ENCODE measurements around the gene DCAF6.

DCAF6 gene

GRCh38 chr1:168088511-168089325, 152.2 kb downstream of the DCAF6 start:
- DNase-seq: no peak

DNA sequence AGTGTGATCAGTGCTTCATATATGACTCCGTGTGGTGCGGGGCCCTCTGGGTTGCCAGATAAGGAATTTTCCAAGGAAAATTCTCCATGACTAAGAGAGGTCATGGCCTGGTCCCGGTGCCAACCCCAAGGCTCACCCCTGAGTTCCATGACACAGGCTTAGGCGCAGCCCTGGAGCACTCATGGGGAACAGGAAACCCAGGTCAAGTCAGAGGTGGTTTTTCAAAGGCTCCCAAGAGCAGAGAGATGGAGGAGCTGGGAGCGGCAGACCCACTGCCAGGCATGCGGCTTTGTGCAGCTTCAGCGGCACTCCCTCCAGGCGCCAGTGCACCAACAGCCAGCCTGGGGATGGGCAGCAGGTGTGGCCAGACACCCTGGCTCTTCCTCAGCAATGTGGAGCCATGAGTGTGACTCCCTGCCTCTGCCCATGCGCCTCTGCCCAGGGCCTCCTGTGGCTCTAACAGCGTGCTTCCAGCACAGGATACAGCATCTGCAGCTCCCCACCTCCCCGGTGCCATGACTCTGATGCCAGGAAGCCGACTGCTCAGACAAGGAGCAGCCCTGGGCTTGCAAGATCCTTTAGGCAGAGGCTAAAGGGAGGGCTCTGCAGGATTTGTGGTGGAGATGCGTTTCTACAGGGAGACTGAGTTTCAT, 153.0 kb downstream of the DCAF6 start:
- no peak for DNase-seq

DNA sequence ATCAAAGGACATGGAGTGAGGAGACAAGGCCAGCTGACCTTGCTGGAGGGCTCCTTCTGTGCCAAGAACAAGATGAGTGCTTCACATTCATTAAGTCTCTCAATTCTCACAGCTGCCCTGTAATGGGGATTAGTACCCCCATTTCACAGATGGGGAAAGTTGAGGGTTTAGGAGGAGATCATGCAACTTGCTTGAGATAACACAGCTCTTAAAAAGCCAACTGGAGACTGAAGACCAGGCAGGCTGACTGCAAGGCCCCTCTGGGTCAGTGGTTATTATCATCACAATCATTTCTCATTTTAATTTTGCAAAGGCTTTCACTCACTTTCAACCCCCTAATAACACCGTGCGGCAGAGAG, 153.5 kb downstream of the DCAF6 start:
- DNase-seq: no peak

DNA sequence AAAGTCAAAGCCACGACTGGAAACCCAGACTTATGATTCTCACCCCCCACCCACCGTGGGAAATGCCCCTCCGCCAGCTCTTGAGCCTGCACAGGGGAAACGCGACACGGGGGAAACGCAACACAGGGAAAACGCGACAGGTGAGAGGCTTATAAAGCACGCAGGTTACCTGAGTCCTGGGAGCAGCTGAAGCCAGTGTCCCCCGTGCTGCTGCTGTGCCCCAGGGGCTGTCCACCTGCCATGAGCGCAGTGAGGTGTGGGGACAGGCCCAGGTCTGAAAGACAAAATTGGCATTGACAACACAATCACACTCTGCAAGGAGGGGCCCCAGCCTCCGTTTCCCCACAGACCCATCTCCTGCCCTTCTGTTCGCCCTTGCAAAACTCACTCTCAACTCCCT, 153.9 kb downstream of the DCAF6 start:
- no peak for DNase-seq

- no peak for DNase-seq
Measured at GRCh38 chr1:168091063-168091462, 154.6 kb downstream of the DCAF6 start.

- no peak for DNase-seq
Measured at GRCh38 chr1:168091720-168092550, 155.5 kb downstream of the DCAF6 start.

DNA sequence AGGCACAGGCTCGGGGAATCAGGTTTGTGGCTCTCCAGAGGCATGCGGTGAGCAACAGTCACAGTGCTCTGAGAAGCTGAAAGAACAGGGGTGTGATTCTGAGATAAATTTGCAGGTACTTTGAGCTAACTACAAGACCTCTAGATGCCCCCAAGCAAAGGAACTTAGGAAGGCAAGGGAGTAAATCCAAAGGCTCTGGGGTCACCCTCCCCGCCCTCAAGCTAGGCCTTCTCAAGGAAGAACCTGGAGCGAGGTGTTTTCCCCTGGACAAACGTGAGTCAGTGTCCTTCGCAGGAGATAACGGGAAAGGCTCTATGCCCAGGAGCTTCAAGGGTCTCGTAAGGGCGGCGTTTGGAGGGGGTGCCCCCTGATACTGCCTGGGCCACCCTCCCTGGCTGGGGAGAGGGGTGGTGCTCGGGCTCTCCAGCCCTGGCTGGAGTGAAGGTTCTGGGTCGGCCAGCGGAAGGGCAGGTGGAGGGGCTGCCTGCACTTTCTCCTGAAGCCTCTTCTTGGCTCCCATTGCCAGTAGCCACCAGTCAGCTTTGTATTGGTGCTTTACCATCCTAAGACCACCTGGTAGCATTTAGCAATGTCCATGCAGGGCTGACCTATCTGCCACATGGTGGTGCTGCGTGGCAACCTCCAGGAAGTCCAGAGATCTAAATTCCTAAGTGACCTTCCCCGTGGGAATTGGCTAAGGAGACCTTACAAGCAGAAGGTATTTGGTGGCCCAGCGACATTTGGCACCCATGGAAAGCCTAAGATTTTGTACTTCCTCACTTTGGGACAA, 156.3 kb downstream of the DCAF6 start:
- no peak for DNase-seq

DNA sequence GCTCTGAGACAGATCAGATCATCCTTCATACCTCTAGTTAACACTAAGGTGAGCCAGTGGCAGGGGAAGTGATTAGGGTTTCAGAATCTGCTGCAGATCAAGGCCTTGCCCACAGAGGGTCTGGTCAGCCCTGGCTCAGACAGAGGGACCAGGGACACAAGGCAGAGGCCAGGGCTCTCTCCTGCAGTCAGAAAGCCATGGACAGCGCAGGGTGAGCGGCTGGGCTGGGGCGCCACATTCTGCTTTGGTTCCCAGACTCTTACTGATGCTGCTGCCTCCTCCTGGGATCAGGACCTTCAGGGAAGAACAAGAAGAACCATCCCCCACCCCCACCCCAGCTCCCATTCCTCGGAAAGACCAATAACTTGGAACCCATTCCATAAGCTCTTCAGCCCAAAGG, 157.1 kb downstream of the DCAF6 start:
- DNase-seq: no peak

- DNase-seq: no peak
Measured at GRCh38 chr1:168095476-168095875, 159.0 kb downstream of the DCAF6 start.

GRCh38 chr1:168096296-168097165, 160.0 kb downstream of the DCAF6 start:
- DNase-seq: no peak

GRCh38 chr1:168097921-168098528, 161.5 kb downstream of the DCAF6 start:
- DNase-seq: no peak

DNA sequence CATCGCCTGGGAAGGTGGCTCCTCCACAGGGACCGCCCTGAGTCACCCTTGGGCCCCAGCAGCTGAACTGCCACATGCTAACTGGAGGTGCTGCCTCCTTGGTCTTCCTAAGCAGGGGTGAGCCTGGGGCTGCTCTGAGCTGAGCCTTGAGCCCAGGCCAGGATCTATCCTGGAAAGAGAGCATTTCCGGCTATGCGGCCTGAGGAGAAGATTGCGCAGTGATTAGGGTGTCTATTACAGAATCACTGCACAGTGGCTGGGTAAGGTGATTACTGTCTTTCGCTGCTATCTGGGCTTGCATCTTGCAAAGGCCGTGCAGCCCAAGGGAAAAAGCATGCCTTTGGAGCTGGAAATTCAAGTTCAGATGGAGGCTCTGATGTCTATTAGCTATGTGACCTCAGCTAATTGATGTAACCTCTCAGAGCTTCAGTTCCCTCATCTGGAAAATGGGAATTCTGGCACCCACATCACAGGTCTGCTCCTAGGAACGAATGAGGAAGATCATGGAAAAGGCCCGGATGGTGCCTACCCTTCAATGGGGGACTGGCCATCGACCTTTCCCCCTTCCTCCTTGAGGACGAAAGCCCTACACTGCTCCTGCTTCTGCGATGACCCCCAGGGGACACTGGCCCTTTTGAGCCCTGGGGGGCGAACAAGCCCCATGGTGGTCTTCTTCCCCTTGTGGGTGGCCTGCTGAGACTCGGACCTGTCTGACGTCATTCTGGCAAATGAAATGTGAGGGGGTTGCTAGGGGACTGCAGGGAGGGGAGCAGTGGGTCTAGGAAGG, 162.2 kb downstream of the DCAF6 start:
- DNase-seq: no peak

DNA sequence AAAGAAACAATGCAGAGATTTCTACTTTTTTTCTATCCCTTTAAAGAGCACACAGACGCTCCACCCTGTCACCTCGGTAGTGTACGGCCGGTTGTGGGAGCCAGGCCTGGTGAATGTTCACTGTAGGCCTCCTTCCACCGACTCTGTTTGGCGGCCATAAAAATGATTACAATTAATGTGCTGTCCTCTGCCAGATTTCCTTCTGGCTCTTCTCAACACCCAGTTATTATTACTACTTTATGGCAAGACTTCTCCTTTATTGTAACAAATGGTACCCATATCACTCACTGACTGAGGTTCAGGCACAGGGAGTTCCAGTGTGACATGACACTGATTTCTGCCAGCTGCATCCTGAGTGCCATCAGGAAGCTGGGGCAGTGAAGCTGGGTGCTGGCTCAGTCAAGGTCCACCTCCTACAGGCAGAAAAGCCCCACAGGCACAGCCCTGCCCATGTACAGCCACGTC, 162.9 kb downstream of the DCAF6 start:
- DNase-seq: no peak

DNA sequence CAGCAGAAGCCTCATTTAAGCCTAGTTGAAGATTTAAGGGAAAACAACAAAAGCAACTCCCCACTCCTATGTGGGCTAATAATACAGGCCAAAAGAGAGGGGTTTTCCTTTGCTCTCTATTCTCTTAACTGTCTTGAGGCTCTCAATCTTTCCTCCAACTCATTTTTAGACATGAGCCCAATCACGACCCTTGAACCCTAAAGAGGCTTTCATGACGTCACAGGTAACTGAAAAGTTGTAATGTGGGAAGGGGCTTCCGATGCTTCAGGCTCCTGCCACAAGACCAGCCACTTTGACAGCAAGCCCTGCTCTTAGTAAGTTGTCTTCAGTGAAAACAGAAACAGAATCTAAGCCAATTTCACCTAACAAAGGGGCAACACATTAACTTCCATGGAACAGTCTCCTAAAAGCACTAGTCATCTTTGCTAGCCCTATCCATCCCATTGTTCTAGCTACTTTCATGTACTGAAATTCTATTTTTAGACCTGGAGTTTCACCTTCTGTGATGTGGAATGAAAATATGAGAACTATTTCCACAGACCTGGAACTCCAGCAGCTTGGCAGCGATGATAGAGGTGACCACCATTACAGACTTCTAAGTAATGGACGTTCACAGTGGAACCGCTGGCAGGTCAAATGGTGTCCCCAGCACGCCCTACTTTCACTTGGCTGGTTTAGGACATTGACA, 164.0 kb downstream of the DCAF6 start:
- no peak for DNase-seq

DNA sequence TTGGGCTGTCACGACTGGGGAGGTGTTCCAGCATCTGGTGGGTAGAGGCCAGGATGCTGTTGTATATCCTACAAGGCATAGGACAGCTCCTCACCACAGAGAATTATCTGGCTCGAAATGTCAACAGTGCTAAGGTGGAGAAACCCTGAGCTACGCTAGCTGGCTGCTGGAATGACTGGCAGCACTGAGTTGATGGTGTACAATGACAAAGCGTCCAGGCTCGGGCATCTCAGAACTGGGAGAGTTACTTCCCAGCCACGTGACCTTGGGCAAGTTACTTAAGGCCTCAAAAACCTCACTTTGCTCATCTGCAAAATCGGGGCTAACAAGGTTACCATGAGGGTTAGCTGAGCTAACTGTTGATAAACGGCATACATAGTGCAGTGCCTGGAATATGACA, 164.9 kb downstream of the DCAF6 start:
- no peak for DNase-seq

DNA sequence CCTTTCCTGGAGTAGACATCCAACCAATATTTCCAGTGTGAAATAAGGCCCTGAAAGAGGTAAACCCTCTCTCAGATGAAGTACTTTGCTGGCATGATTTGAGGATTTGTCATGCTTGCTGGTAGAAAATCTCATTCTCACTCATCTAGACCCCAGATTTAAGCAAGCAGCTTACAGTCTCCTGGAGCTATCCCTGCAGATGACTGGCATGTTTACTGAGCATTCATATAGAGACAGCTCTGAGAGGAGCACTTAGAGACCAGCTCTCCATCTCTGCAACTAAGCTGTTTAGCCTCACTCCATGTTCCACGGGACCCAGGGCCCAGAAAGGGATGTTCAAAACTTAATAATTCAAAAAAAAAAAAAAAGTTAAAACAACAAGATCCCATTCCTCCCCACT, 166.0 kb downstream of the DCAF6 start:
- DNase-seq: no peak

DNA sequence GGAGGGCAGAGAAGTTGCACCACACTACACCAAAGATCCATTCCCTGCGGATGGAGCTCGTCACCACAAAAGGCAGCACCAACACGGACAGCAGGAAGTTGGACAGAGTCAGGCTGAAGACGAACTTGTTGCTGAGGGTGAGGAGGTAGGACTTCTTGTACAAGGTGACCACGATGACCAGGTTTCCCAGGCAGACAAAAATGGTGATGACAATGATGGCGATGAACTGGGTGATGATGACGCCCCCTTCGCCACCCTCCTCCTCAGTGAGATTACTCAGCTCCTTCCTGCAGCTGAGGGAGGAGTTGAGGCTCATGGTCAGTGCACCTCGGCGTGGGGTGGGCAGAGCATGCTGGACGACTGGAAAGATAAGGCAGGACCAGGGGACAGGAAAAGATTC, 168.1 kb downstream of the DCAF6 start:
- no peak for DNase-seq

DNA sequence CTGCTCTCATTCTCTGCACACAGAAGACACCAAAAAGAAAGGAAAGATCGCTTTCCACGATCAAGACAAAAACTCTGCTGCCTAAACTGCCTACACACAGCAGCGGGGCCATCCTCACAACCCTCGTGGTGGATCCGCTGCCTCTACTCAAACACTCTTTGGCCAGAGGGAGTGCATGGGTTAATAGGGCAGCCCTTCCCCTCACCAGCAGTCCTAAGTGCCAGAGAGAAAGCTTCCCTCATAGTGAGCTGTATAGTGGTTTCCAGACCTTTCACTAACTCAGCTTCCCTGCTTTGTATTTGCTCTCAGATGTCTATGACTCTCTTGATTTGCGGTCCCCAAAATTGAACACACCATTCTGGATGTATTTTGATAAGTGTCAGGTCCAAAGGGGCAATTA, 169.4 kb downstream of the DCAF6 start:
- no peak for DNase-seq

GRCh38 chr1:168106274-168106673, 169.8 kb downstream of the DCAF6 start:
- no peak for DNase-seq
